Cardiac ventricle fibroblast (primary cell): Measurements from ENCODE around the gene PRKN. TPM values are rescaled to one million over a fixed set of nuclear protein-coding genes. Genes with fewer than 3 reads are reported as not detected.

Experiments used
- total RNA-seq: library from RNA; depleted of rRNA; stranded (reverse); fragments of >200 nt; gene quantifications from 2 replicates; pipeline ENCODE4 v1.2.3, GENCODE V29; 2015

The PRKN gene
- total RNA-seq = 3.4 and 8.4 TPM in 2 replicates

GRCh38 chr6:162727322-162728182 is at the start of gene PRKN, which contains the start of gene PACRG:
PRKN (minus strand) TSS chr6:162727766.
PACRG (plus strand) TSS chr6:162727974.

Other genes starting within 250 kb of the PRKN start
- gene PACRG, start 208 bp upstream of the PRKN start, total RNA-seq = 2.7 TPM in 1 of 2 replicates, not detected in the other